ENCODE results near the gene TLCD4. TPM values are rescaled to one million over a fixed set of nuclear protein-coding genes. Genes with fewer than 3 reads are reported as not detected.

TLCD4 gene
- total and polyA plus RNA-seq, 2 of the 8 experiments (the other 6 are each of a cell fraction or from before 2014, with no cell fraction given), result 0.79 to 4.2 TPM

GRCh38 chr1:95076034-95076433 is 41.1 kb upstream of the TLCD4 start:
- H3K4me3 ChIP-seq (ENCODE audit: extremely low read depth in 1 of 4, insufficient read depth in 2 of 4, low read depth in 3 of 4, low read length in 4 of 4), result no peak overlapping the region
- no peaks in the 10 kb centered on the region for H3K27me3 ChIP-seq (replicated peaks in 1 of 4; ENCODE audit: control insufficient read depth in 3 of 4, extremely low read depth in 1 of 4, insufficient read depth in 3 of 4, low read length in 3 of 4)
- no peak overlapping the region for H4K91ac ChIP-seq (replicated peaks; ENCODE audit: insufficient read length, low read length)
- H3K56ac ChIP-seq (replicated peaks; ENCODE audit: insufficient read length, low read depth, low read length), result no peak overlapping the region
- H3K27ac ChIP-seq (ENCODE audit: low read depth, low read length), result no peak overlapping the region
- no peak for FAIRE-seq
- no peak overlapping the region for H2BK15ac ChIP-seq (ENCODE audit: low read length)
- POLR2A ChIA-PET (ENCODE audit: partially characterized antibody), result interaction anchor here (1.3 kb wide), 1 partner anchor 41 kb away, joined by 3 read pairs; the partner anchor contains the start of gene TLCD4
- H3K4me2 ChIP-seq (ENCODE audit: insufficient read depth in 1 of 2, low read depth in 2 of 2, low read length in 2 of 2), result no peak overlapping the region
- H3K9me3 ChIP-seq (ENCODE audit: insufficient read depth in 2 of 2, low read depth in 1 of 2, low read length in 1 of 2), result no peaks in the 10 kb centered on the region
- H3K4me1 ChIP-seq (replicated peaks in 1 of 4; ENCODE audit: control insufficient read depth in 3 of 4, insufficient read depth in 4 of 4, low read length in 3 of 4), result peaks cover 0 to 6% (median 3%) of the 10 kb centered on the region in 4 experiments; a peak in 3 of 7 replicates
- H3K14ac ChIP-seq (ENCODE audit: insufficient read length), result no peak overlapping the region
- H3K18ac ChIP-seq (ENCODE audit: extremely low read depth, low read length), result no peak overlapping the region
- TF ChIP-seq EZH2 (IDR thresholded peaks at IDR 0.05; ENCODE audit: low read depth, low read length, severe bottlenecking) (no peak), SIRT6 (IDR thresholded peaks at IDR 0.05; ENCODE audit: low read length) (no peak), POU5F1 (IDR thresholded peaks at IDR 0.05; ENCODE audit: low read depth, low read length) (no peak)
- no peaks in the 10 kb centered on the region for H3K79me1 ChIP-seq (ENCODE audit: low read depth, low read length)
- H3K23ac ChIP-seq (ENCODE audit: insufficient read length), result no peak overlapping the region
- peaks cover 3% of the 10 kb centered on the region for H3K23me2 ChIP-seq (ENCODE audit: low read depth, low read length)
- H3K36me3 ChIP-seq (ENCODE audit: control insufficient read depth in 2 of 4, insufficient read depth in 4 of 4, low read length in 3 of 4), result no peaks in the 10 kb centered on the region
- no peak overlapping the region; the same call in 1 of the 2 replicates for H4K8ac ChIP-seq (ENCODE audit: extremely low read depth, insufficient read depth, low read length)
- H2BK5ac ChIP-seq (ENCODE audit: low read depth, low read length), result no peak overlapping the region
- CTCF ChIA-PET (ENCODE audit: partially characterized antibody), result interaction anchor here (0.8 to 3.7 kb wide), 5 partner anchors 9 to 158 kb away, joined by 4 to 24 read pairs (median 5); partner anchors contain the start of genes RWDD3 and TLCD4
- H2BK20ac ChIP-seq (ENCODE audit: low read length), result no peak overlapping the region
- no peak overlapping the region for H2BK12ac ChIP-seq (ENCODE audit: low read depth, low read length)
- no peak overlapping the region for H3K9ac ChIP-seq (replicated peaks in 1 of 4; ENCODE audit: extremely low read depth in 1 of 4, low read depth in 3 of 4, low read length in 3 of 4)
- H3K4ac ChIP-seq (replicated peaks; ENCODE audit: insufficient read length, low read depth, low read length), result no peak overlapping the region
- no peaks in the 10 kb centered on the region for H4K20me1 ChIP-seq (replicated peaks in 1 of 2; ENCODE audit: control insufficient read depth in 1 of 2, insufficient read depth in 2 of 2, low read length in 2 of 2)
- H4K5ac ChIP-seq (ENCODE audit: insufficient read length, low read depth, low read length), result no peak overlapping the region
- DNase-seq (ENCODE audit: low read depth in 1 of 2, low spot score in 2 of 2), result no peak
- no peak overlapping the region for H2BK120ac ChIP-seq (replicated peaks; ENCODE audit: low read depth, low read length)
- H2AFZ ChIP-seq (ENCODE audit: low read length), result no peak overlapping the region
- H3K79me2 ChIP-seq (ENCODE audit: control insufficient read depth in 1 of 2, insufficient read depth in 2 of 2, low read length in 2 of 2), result no peaks in the 10 kb centered on the region
- no peak overlapping the region for H2AK5ac ChIP-seq (ENCODE audit: low read depth, low read length)

Measured in H1 (cell line).